Mononuclear cell (primary cell): ENCODE measurements around the gene VIL1. TPM values are rescaled to one million over a fixed set of nuclear protein-coding genes. Genes with fewer than 3 reads are reported as not detected.

ENCODE experiments used
- H3K27me3 ChIP-seq: 2 replicates; pipeline ENCODE4 v1.6.0; 2011; ENCODE audit warnings: low read length, control low read depth; ENCODE audit not compliant: insufficient read depth
- H3K4me1 ChIP-seq: 2 replicates; pipeline ENCODE4 v1.5.1; 2011; ENCODE audit warnings: mild to moderate bottlenecking, low read length, control low read depth; ENCODE audit not compliant: insufficient read depth
- H3K4me3 ChIP-seq: 2 replicates; pipeline ENCODE4 v1.5.1; 2011; ENCODE audit warnings: mild to moderate bottlenecking, low read length, moderate library complexity
- H3K9me3 ChIP-seq: 2 replicates; pipeline ENCODE4 v1.5.1; 2011; ENCODE audit warnings: low read depth, mild to moderate bottlenecking, control low read depth, low read length
- total RNA-seq: library from RNA; depleted of rRNA; stranded (reverse); fragments of >200 nt; gene quantifications from one replicate; pipeline ENCODE4 v1.2.3, GENCODE V29; 2012

Gene VIL1
- 2.1 TPM for total RNA-seq

GRCh38 chr2:218418717-218419458 is at the start of gene VIL1:
Gene VIL1 (plus strand): TSS chr2:218419123. CDS start chr2:218423779, 4,656 bp downstream.
- Histone ChIP-seq H3K4me1 (no peaks in the 10 kb centered on the region), H3K9me3 (no peaks in the 10 kb centered on the region), H3K27me3 (no peaks in the 10 kb centered on the region), H3K4me3 (no peak within 1 kb of the TSS)

GRCh38 chr2:218369330-218369729 is 49.6 kb upstream of the VIL1 start:
- Histone ChIP-seq H3K4me3 (no peak overlapping the region), H3K4me1 (peaks cover 79% of the 10 kb centered on the region), H3K27me3 (no peaks in the 10 kb centered on the region), H3K9me3 (no peaks in the 10 kb centered on the region)

- Histone ChIP-seq H3K4me1 (peaks cover 70% of the 10 kb centered on the region), H3K4me3 (no peak overlapping the region), H3K9me3 (no peaks in the 10 kb centered on the region), H3K27me3 (no peaks in the 10 kb centered on the region)
Observed at GRCh38 chr2:218370410-218371063, 48.4 kb upstream of the VIL1 start.

- H3K4me3 ChIP-seq, result no peak overlapping the region
- H3K9me3 ChIP-seq, result no peaks in the 10 kb centered on the region
- peaks cover 56% of the 10 kb centered on the region for H3K4me1 ChIP-seq
- H3K27me3 ChIP-seq, result no peaks in the 10 kb centered on the region
Observed at GRCh38 chr2:218371983-218372350, 47.0 kb upstream of the VIL1 start.

GRCh38 chr2:218374795-218375194 is 44.1 kb upstream of the VIL1 start:
- Histone ChIP-seq H3K4me1 (peaks cover 54% of the 10 kb centered on the region), H3K27me3 (no peaks in the 10 kb centered on the region)

GRCh38 chr2:218375212-218375611 is 43.7 kb upstream of the VIL1 start:
- peaks cover 50% of the 10 kb centered on the region for H3K4me1 ChIP-seq
- no peaks in the 10 kb centered on the region for H3K9me3 ChIP-seq
- no peak overlapping the region for H3K4me3 ChIP-seq
- no peaks in the 10 kb centered on the region for H3K27me3 ChIP-seq

More at GRCh38 chr2:218374795-218375194, 44.1 kb upstream of the VIL1 start:
- no peak overlapping the region for H3K4me3 ChIP-seq
- H3K9me3 ChIP-seq, result no peaks in the 10 kb centered on the region

- Histone ChIP-seq H3K4me1 (peaks cover 41% of the 10 kb centered on the region), H3K9me3 (no peaks in the 10 kb centered on the region), H3K27me3 (no peaks in the 10 kb centered on the region), H3K4me3 (no peak overlapping the region)
Observed at GRCh38 chr2:218378053-218378452, 40.9 kb upstream of the VIL1 start.

GRCh38 chr2:218381916-218382366 is 37.0 kb upstream of the VIL1 start, which contains the start of gene SLC11A1:
Gene SLC11A1 (plus strand): TSS chr2:218382273. CDS start chr2:218382369, 96 bp downstream.
- Histone ChIP-seq H3K4me1 (peaks cover 80% of the 10 kb centered on the region), H3K9me3 (no peaks in the 10 kb centered on the region), H3K27me3 (no peaks in the 10 kb centered on the region), H3K4me3 (peak within 1 kb of the TSS; percentile 51)

GRCh38 chr2:218382785-218383184 is 36.1 kb upstream of the VIL1 start:
- Histone ChIP-seq H3K4me3 (peak overlapping the region; percentile 51), H3K27me3 (no peaks in the 10 kb centered on the region), H3K4me1 (peaks cover 82% of the 10 kb centered on the region), H3K9me3 (no peaks in the 10 kb centered on the region)

- Histone ChIP-seq H3K27me3 (no peaks in the 10 kb centered on the region), H3K4me3 (peak overlapping the region; percentile 51), H3K9me3 (no peaks in the 10 kb centered on the region), H3K4me1 (peaks cover 80% of the 10 kb centered on the region)
Observed at GRCh38 chr2:218383892-218384519, 34.9 kb upstream of the VIL1 start.

GRCh38 chr2:218384975-218385374 is 33.9 kb upstream of the VIL1 start:
- H3K27me3 ChIP-seq, result no peaks in the 10 kb centered on the region
- peaks cover 80% of the 10 kb centered on the region for H3K4me1 ChIP-seq
- no peak overlapping the region for H3K4me3 ChIP-seq
- no peaks in the 10 kb centered on the region for H3K9me3 ChIP-seq

GRCh38 chr2:218386505-218387368 is 32.2 kb upstream of the VIL1 start:
- Histone ChIP-seq H3K4me1 (peaks cover 71% of the 10 kb centered on the region), H3K4me3 (no peak overlapping the region), H3K9me3 (no peaks in the 10 kb centered on the region), H3K27me3 (no peaks in the 10 kb centered on the region)

- Histone ChIP-seq H3K27me3 (no peaks in the 10 kb centered on the region), H3K4me1 (peaks cover 69% of the 10 kb centered on the region), H3K9me3 (no peaks in the 10 kb centered on the region), H3K4me3 (no peak overlapping the region)
Observed at GRCh38 chr2:218387369-218388194, 31.3 kb upstream of the VIL1 start.
